IMR-90 (cell line): Measurements from ENCODE around the gene CYP46A1.

Experiments
- CHD1 ChIP-seq: IDR thresholded peaks from 2 replicates; pipeline ENCODE4 v1.6.1; 2012; ENCODE audit warnings: low read depth, low read length, improper control_type of control experiment
- CTCF ChIP-seq: conservative IDR thresholded peaks from 2 replicates; pipeline ENCODE4 v1.5.1; 2012; ENCODE audit warnings: mild to moderate bottlenecking, low read depth, low read length, improper control_type of control experiment
- POLR2A ChIP-seq: IDR thresholded peaks from 2 replicates; pipeline ENCODE4 v1.6.1; 2012; ENCODE audit warnings: mild to moderate bottlenecking, low read depth, low read length

- TF ChIP-seq POLR2A (no peak), CHD1 (no peak), CTCF (no peak)
Observed at GRCh38 chr14:99664058-99664936, 19.8 kb upstream of the CYP46A1 start.
